ENCODE measurements around the gene CCDC3. TPM values are rescaled to one million over a fixed set of nuclear protein-coding genes. Genes with fewer than 3 reads are reported as not detected.
"Not testable (repeated sequence)": the region's sequence is repeated elsewhere in the genome, so short reads cannot be mapped to it uniquely, and the experiment has no call there.

Gene CCDC3
- total and polyA plus RNA-seq, 5 experiments from 2014 or later, result 0.10 TPM; not detected in 4

GRCh38 chr10:12888470-12888869 lies 113.0 kb downstream of the CCDC3 start:
- Mint-ChIP-seq H3K36me3 (peaks cover 0 to 11% (median 6%) of the 10 kb centered on the region in 3 donors), H3K4me1 (no peaks in the 10 kb centered on the region), H3K27me3 (peaks cover 7 to 20% (median 12%) of the 10 kb centered on the region in 5 donors), H3K9me3 (peaks cover 6 to 30% (median 12%) of the 10 kb centered on the region in 9 donors), H3K4me3 (no peak overlapping the region), H3K27ac (no peak overlapping the region)
- ATAC-seq (no peak), DNase-seq (no peak)
- POLR2A ChIA-PET, result no interaction called here

- DNase-seq (no peak), ATAC-seq (no peak)
- Mint-ChIP-seq H3K9me3 (peaks cover 0 to 23% (median 6%) of the 10 kb centered on the region in 9 donors), H3K4me1 (no peaks in the 10 kb centered on the region), H3K27me3 (peaks cover 7 to 20% (median 14%) of the 10 kb centered on the region in 5 donors), H3K4me3 (no peak overlapping the region), H3K27ac (peak overlapping the region in 1 of 10 donors; percentile 14), H3K36me3 (peaks cover 0 to 5% (median 4%) of the 10 kb centered on the region in 3 donors)
- POLR2A ChIA-PET, result no interaction called here
These were observed 113.7 kb downstream of the CCDC3 start for GRCh38 chr10:12887780-12888179.

- H3K27me3 Mint-ChIP-seq, result peaks cover 9 to 26% (median 25%) of the 10 kb centered on the region in 5 donors
- ATAC-seq (no peak), DNase-seq (no peak)
- POLR2A ChIA-PET, result no interaction called here
- H3K4me1 Mint-ChIP-seq, result no peaks in the 10 kb centered on the region
- H3K36me3 Mint-ChIP-seq, result peaks cover 0 to 4% (median 3%) of the 10 kb centered on the region in 3 donors
- H3K9me3 Mint-ChIP-seq, result peaks cover 0 to 11% (median 0%) of the 10 kb centered on the region in 9 donors
- H3K27ac Mint-ChIP-seq, result peak overlapping the region in 1 of 10 donors; percentile 4
- H3K4me3 Mint-ChIP-seq, result no peak overlapping the region
These were observed 116.7 kb downstream of the CCDC3 start for GRCh38 chr10:12884851-12885250.

GRCh38 chr10:12880423-12880822 lies 121.1 kb downstream of the CCDC3 start:
- H3K4me1 Mint-ChIP-seq, result no peaks in the 10 kb centered on the region
- peaks cover 0 to 4% (median 3%) of the 10 kb centered on the region in 3 donors for H3K36me3 Mint-ChIP-seq
- DNase-seq, result no peak
- H3K4me3 Mint-ChIP-seq, result no peak overlapping the region
- peaks cover 0 to 11% (median 0%) of the 10 kb centered on the region in 9 donors for H3K9me3 Mint-ChIP-seq
- H3K27ac Mint-ChIP-seq, result no peak overlapping the region
- POLR2A ChIA-PET, result no interaction called here
- peaks cover 11 to 26% (median 24%) of the 10 kb centered on the region in 5 donors for H3K27me3 Mint-ChIP-seq
- no peak for ATAC-seq

GRCh38 chr10:12877150-12877549 lies 124.4 kb downstream of the CCDC3 start:
- H3K36me3 Mint-ChIP-seq, result no peaks in the 10 kb centered on the region
- peaks cover 0 to 6% (median 0%) of the 10 kb centered on the region in 9 donors for H3K9me3 Mint-ChIP-seq
- H3K4me3 Mint-ChIP-seq, result no peak overlapping the region
- POLR2A ChIA-PET, result no interaction called here
- no peak for DNase-seq
- H3K4me1 Mint-ChIP-seq, result no peaks in the 10 kb centered on the region
- H3K27me3 Mint-ChIP-seq, result peaks cover 1 to 18% (median 6%) of the 10 kb centered on the region in 5 donors
- no peak overlapping the region for H3K27ac Mint-ChIP-seq
- ATAC-seq, result no peak

- no peak overlapping the region for H3K4me3 Mint-ChIP-seq
- DNase-seq (no peak), ATAC-seq (no peak)
- H3K36me3 Mint-ChIP-seq, result no peaks in the 10 kb centered on the region
- no peaks in the 10 kb centered on the region for H3K4me1 Mint-ChIP-seq
- POLR2A ChIA-PET, result no interaction called here
- peaks cover 0 to 16% (median 3%) of the 10 kb centered on the region in 5 donors for H3K27me3 Mint-ChIP-seq
- H3K27ac Mint-ChIP-seq, result no peak overlapping the region
- H3K9me3 Mint-ChIP-seq, result peaks cover 0 to 6% (median 0%) of the 10 kb centered on the region in 9 donors
These were observed 125.2 kb downstream of the CCDC3 start for GRCh38 chr10:12876266-12876665.

GRCh38 chr10:12875100-12875499 lies 126.4 kb downstream of the CCDC3 start:
- DNase-seq (no peak), ATAC-seq (no peak)
- POLR2A ChIA-PET, result no interaction called here
- peaks cover 0 to 5% (median 0%) of the 10 kb centered on the region in 9 donors for H3K9me3 Mint-ChIP-seq
- H3K27ac Mint-ChIP-seq, result peak overlapping the region in 1 of 10 donors; percentile 37
- H3K4me1 Mint-ChIP-seq, result no peaks in the 10 kb centered on the region
- peaks cover 0 to 12% (median 3%) of the 10 kb centered on the region in 5 donors for H3K27me3 Mint-ChIP-seq
- no peaks in the 10 kb centered on the region for H3K36me3 Mint-ChIP-seq
- H3K4me3 Mint-ChIP-seq, result no peak overlapping the region

GRCh38 chr10:12874501-12874900 lies 127.0 kb downstream of the CCDC3 start:
- ATAC-seq (no peak), DNase-seq (no peak)
- Mint-ChIP-seq H3K27me3 (peaks cover 0 to 12% (median 3%) of the 10 kb centered on the region in 5 donors), H3K9me3 (peaks cover 0 to 3% (median 0%) of the 10 kb centered on the region in 9 donors), H3K27ac (no peak overlapping the region), H3K4me1 (no peaks in the 10 kb centered on the region), H3K36me3 (no peaks in the 10 kb centered on the region), H3K4me3 (no peak overlapping the region)
- POLR2A ChIA-PET, result no interaction called here

- peaks cover 0 to 1% (median 0%) of the 10 kb centered on the region in 4 donors for H3K4me1 Mint-ChIP-seq
- H3K4me3 Mint-ChIP-seq, result no peak overlapping the region
- no peaks in the 10 kb centered on the region for H3K36me3 Mint-ChIP-seq
- H3K27me3 Mint-ChIP-seq, result peaks cover 0 to 12% (median 3%) of the 10 kb centered on the region in 5 donors
- ATAC-seq, result no peak
- no peak overlapping the region for H3K27ac Mint-ChIP-seq
- POLR2A ChIA-PET, result no interaction called here
- peaks cover 0 to 3% (median 0%) of the 10 kb centered on the region in 9 donors for H3K9me3 Mint-ChIP-seq
- DNase-seq, result no peak
These were observed 128.3 kb downstream of the CCDC3 start for GRCh38 chr10:12873172-12873571.

- peaks cover 0 to 4% (median 0%) of the 10 kb centered on the region in 4 donors for H3K4me1 Mint-ChIP-seq
- DNase-seq, result no peak
- H3K36me3 Mint-ChIP-seq, result no peaks in the 10 kb centered on the region
- POLR2A ChIA-PET, result no interaction called here
- H3K4me3 Mint-ChIP-seq, result no peak overlapping the region
- H3K27me3 Mint-ChIP-seq, result peaks cover 0 to 12% (median 1%) of the 10 kb centered on the region in 5 donors
- H3K27ac Mint-ChIP-seq, result no peak overlapping the region
- ATAC-seq, result no peak
- peaks cover 0 to 3% (median 0%) of the 10 kb centered on the region in 9 donors for H3K9me3 Mint-ChIP-seq
These were observed 128.9 kb downstream of the CCDC3 start for GRCh38 chr10:12872577-12872976.

GRCh38 chr10:12869427-12869826 lies 132.1 kb downstream of the CCDC3 start:
- Mint-ChIP-seq H3K27ac (no peak overlapping the region), H3K4me3 (no peak overlapping the region), H3K27me3 (peaks cover 0 to 11% (median 2%) of the 10 kb centered on the region in 5 donors), H3K36me3 (no peaks in the 10 kb centered on the region), H3K9me3 (peaks cover 0 to 2% (median 0%) of the 10 kb centered on the region in 9 donors), H3K4me1 (peaks cover 0 to 4% (median 0%) of the 10 kb centered on the region in 4 donors)
- no peak for DNase-seq
- no peak for ATAC-seq
- POLR2A ChIA-PET, result no interaction called here

GRCh38 chr10:12868229-12868628 lies 133.3 kb downstream of the CCDC3 start:
- Mint-ChIP-seq H3K4me3 (no peak overlapping the region), H3K27me3 (peaks cover 0 to 7% (median 2%) of the 10 kb centered on the region in 5 donors), H3K36me3 (no peaks in the 10 kb centered on the region), H3K9me3 (peaks cover 0 to 2% (median 0%) of the 10 kb centered on the region in 9 donors), H3K4me1 (peaks cover 0 to 4% (median 0%) of the 10 kb centered on the region in 4 donors), H3K27ac (peak overlapping the region in 1 of 10 donors; percentile 20)
- no peak for DNase-seq
- POLR2A ChIA-PET, result no interaction called here
- no peak for ATAC-seq

GRCh38 chr10:12865515-12865914 lies 136.0 kb downstream of the CCDC3 start:
- DNase-seq, H3K27ac Mint-ChIP-seq, H3K4me3 Mint-ChIP-seq: not testable (repeated sequence)

GRCh38 chr10:12862459-12862858 lies 139.1 kb downstream of the CCDC3 start:
- H3K36me3 Mint-ChIP-seq, result peaks cover 0 to 1% (median 0%) of the 10 kb centered on the region in 3 donors
- H3K27me3 Mint-ChIP-seq, result peaks cover 0 to 7% (median 2%) of the 10 kb centered on the region in 5 donors
- POLR2A ChIA-PET, result no interaction called here
- ATAC-seq, result no peak
- H3K27ac Mint-ChIP-seq, result no peak overlapping the region
- peaks cover 0 to 4% (median 0%) of the 10 kb centered on the region in 9 donors for H3K9me3 Mint-ChIP-seq
- no peak overlapping the region for H3K4me3 Mint-ChIP-seq
- no peaks in the 10 kb centered on the region for H3K4me1 Mint-ChIP-seq
- DNase-seq, result no peak

More at GRCh38 chr10:12865515-12865914, 136.0 kb downstream of the CCDC3 start:
- H3K9me3 Mint-ChIP-seq, H3K36me3 Mint-ChIP-seq, POLR2A ChIA-PET, ATAC-seq, H3K4me1 Mint-ChIP-seq, H3K27me3 Mint-ChIP-seq: not testable (repeated sequence)
